GM23338 (cell line): Measurements from ENCODE around the gene BPIFB2. TPM values are rescaled to one million over a fixed set of nuclear protein-coding genes. Genes with fewer than 3 reads are reported as not detected.

Experiments
- ATAC-seq: fragments of 200-7000 bp; cut with Tn5 transposase; 3 replicates; pipeline ENCODE4 v1.9.1; 2020
- DNase-seq: peaks from one replicate; pipeline ENCODE4 v3.0.0-alpha.2; 2015; ENCODE audit warnings: low spot score
- H2AFZ ChIP-seq: fragments of 200-600 bp; sonication (generic); 2 replicates; pipeline ENCODE4 v1.8.0; 2016; ENCODE audit warnings: antibody characterized with exemption, mild to moderate bottlenecking, moderate library complexity
- H3F3A ChIP-seq: fragments of 200-600 bp; sonication (generic); replicated peaks from 2 replicates; pipeline ENCODE4 v1.8.0; 2017; ENCODE audit warnings: antibody characterized with exemption, mixed run types, low read depth
- H3K27ac ChIP-seq: fragments of 200-600 bp; sonication (generic); 2 replicates; pipeline ENCODE4 v1.6.1; 2016; ENCODE audit warnings: low read depth
- H3K27me3 ChIP-seq: fragments of 200-600 bp; sonication (generic); 2 replicates; pipeline ENCODE4 v1.8.0; 2016; ENCODE audit warnings: mild to moderate bottlenecking, mixed run types, moderate library complexity; ENCODE audit not compliant: insufficient read depth
- H3K36me3 ChIP-seq: fragments of 200-600 bp; sonication (generic); 2 replicates; pipeline ENCODE4 v1.8.0; 2016; ENCODE audit warnings: mild to moderate bottlenecking; ENCODE audit not compliant: insufficient read depth
- H3K4me1 ChIP-seq: fragments of 200-600 bp; sonication (generic); 2 replicates; pipeline ENCODE4 v1.8.0; 2016; ENCODE audit warnings: mild to moderate bottlenecking, moderate library complexity; ENCODE audit not compliant: insufficient read depth
- H3K4me2 ChIP-seq: fragments of 200-600 bp; sonication (generic); 2 replicates; pipeline ENCODE4 v1.7.1; 2017; ENCODE audit warnings: mixed run types
- H3K4me3 ChIP-seq: fragments of 200-600 bp; sonication (generic); 2 replicates; pipeline ENCODE4 v1.6.1; 2016; ENCODE audit warnings: mixed run types
- H3K79me2 ChIP-seq: fragments of 200-600 bp; sonication (generic); replicated peaks from 2 replicates; pipeline ENCODE4 v1.8.0; 2017; ENCODE audit warnings: mild to moderate bottlenecking; ENCODE audit not compliant: insufficient read depth
- H3K9me2 ChIP-seq: fragments of 200-600 bp; sonication (generic); 2 replicates; pipeline ENCODE4 v1.8.0; 2017; ENCODE audit not compliant: insufficient read depth
- H4K20me1 ChIP-seq: fragments of 200-600 bp; sonication (generic); replicated peaks from 2 replicates; pipeline ENCODE4 v1.8.0; 2017; ENCODE audit warnings: mild to moderate bottlenecking; ENCODE audit not compliant: insufficient read depth
- H3K27ac Mint-ChIP-seq: 2 replicates; pipeline ENCODE4 v1.8.0; 2020; ENCODE audit warnings: inconsistent platforms, mild to moderate bottlenecking, moderate library complexity, mixed read lengths
- H3K27me3 Mint-ChIP-seq: 3 replicates; pipeline ENCODE4 v1.8.0; 2022; ENCODE audit warnings: low read depth, mild to moderate bottlenecking, moderate library complexity, mixed read lengths, inconsistent platforms; ENCODE audit not compliant: insufficient read depth, poor library complexity
- H3K36me3 Mint-ChIP-seq: 3 replicates; pipeline ENCODE4 v1.8.0; 2021; ENCODE audit warnings: low read depth, mild to moderate bottlenecking, inconsistent platforms, moderate library complexity, mixed read lengths
- H3K4me1 Mint-ChIP-seq: 3 replicates; pipeline ENCODE4 v1.8.0; 2020; ENCODE audit warnings: mild to moderate bottlenecking, inconsistent platforms, mixed read lengths
- H3K4me3 Mint-ChIP-seq: 3 replicates; pipeline ENCODE4 v1.8.0; 2021; ENCODE audit warnings: moderate library complexity, mild to moderate bottlenecking, inconsistent platforms, mixed read lengths
- H3K9me3 Mint-ChIP-seq: 3 replicates; pipeline ENCODE4 v1.8.0; 2020; ENCODE audit warnings: moderate library complexity, mild to moderate bottlenecking, inconsistent platforms, mixed read lengths
- CREB1 ChIP-seq: fragments of 250-450 bp; sonication (Bioruptor Pico); IDR thresholded peaks from 2 replicates; pipeline ENCODE4 v1.5.0; 2020; ENCODE audit warnings: low read depth, mild to moderate bottlenecking, moderate library complexity
- EZH2phosphoT487 ChIP-seq: fragments of 200-600 bp; sonication (generic); IDR thresholded peaks from one replicate; pipeline ENCODE4 v1.8.1; 2018; ENCODE audit warnings: antibody characterized with exemption; ENCODE audit not compliant: unreplicated experiment
- POLR2AphosphoS5 ChIP-seq: IDR thresholded peaks from 2 replicates; pipeline ENCODE4 v1.6.1; 2016; ENCODE audit warnings: antibody characterized with exemption, low read depth
- STAT1 ChIP-seq: IDR thresholded peaks from one replicate; pipeline ENCODE4 v1.6.1; 2016; ENCODE audit warnings: antibody characterized with exemption; ENCODE audit not compliant: unreplicated experiment
- ZNF114 ChIP-seq: fragments of 250-450 bp; sonication (Bioruptor Pico); IDR thresholded peaks from 2 replicates; pipeline ENCODE4 v1.5.0; 2020; ENCODE audit warnings: mild to moderate bottlenecking, moderate library complexity
- polyA plus RNA-seq: library from polyadenylated mRNA; unstranded; fragments of >200 nt; fragmentation: Nextera tagmentation; extraction: Ambion mirVana; gene quantifications from 2 replicates; pipeline ENCODE4 v1.2.1, GENCODE V29; 2016
- total RNA-seq: library from RNA; depleted of rRNA; stranded (reverse); fragments of >200 nt; shearing (Covaris generic); gene quantifications from 2 replicates; pipeline ENCODE4 v1.2.3, GENCODE V29; 2014
- TF ChIP-seq, protein P1 (sequence below): IDR thresholded peaks from one replicate; pipeline ENCODE4 v1.6.1; 2018; ENCODE audit warnings: antibody characterized with exemption; ENCODE audit not compliant: unreplicated experiment
- TF ChIP-seq, protein P2 (sequence below), 2 experiments: fragments of 200-600 bp in 1 of 2; sonication (generic) in 1 of 2; conservative IDR thresholded peaks; 2 replicates each; pipeline versions ENCODE4 v1.5.1 to v1.6.1; 2016 to 2017; ENCODE audit warnings: antibody characterized with exemption in 2 of 2, low read depth in 2 of 2, mild to moderate bottlenecking in 2 of 2, moderate library complexity in 1 of 2
- TF ChIP-seq, protein P3 (sequence below): IDR thresholded peaks from 2 replicates; pipeline ENCODE4 v1.6.1; 2016; ENCODE audit warnings: antibody characterized with exemption
- TF ChIP-seq, protein P4 (sequence below): fragments of 250-450 bp; sonication (Bioruptor Pico); IDR thresholded peaks from 2 replicates; pipeline ENCODE4 v1.5.0; 2020; ENCODE audit warnings: mild to moderate bottlenecking, moderate library complexity

Gene BPIFB2
- total and polyA plus RNA-seq, 2 experiments from 2014 or later: not detected

DNA sequence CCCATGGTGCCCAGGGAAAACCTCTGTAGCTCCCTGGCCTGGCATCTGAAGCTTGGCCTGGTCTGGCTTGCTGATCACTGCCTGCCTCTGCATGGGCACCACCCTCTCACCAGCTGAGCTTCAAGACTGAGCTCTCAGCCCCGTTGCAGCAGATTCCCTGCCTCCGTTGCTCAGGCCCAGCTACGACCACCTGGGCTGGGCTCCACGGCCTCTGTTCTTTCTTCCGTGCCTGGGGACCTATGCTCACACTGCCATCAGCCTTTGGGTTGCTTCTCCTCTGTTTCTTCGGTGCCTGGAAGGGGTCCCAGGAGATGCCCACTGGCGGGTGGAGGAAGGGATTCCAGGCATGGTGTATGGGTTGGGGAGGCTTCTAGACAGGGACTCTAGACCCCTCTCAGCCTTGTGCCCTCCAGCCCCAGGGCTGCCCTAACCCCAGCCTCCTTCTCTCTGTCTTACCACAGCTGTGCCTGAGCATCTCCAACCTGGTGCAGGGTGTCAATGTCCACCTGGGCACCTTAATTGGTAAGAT, 9.1 kb downstream of the BPIFB2 start (continued):
- TF ChIP-seq, protein P1, sequence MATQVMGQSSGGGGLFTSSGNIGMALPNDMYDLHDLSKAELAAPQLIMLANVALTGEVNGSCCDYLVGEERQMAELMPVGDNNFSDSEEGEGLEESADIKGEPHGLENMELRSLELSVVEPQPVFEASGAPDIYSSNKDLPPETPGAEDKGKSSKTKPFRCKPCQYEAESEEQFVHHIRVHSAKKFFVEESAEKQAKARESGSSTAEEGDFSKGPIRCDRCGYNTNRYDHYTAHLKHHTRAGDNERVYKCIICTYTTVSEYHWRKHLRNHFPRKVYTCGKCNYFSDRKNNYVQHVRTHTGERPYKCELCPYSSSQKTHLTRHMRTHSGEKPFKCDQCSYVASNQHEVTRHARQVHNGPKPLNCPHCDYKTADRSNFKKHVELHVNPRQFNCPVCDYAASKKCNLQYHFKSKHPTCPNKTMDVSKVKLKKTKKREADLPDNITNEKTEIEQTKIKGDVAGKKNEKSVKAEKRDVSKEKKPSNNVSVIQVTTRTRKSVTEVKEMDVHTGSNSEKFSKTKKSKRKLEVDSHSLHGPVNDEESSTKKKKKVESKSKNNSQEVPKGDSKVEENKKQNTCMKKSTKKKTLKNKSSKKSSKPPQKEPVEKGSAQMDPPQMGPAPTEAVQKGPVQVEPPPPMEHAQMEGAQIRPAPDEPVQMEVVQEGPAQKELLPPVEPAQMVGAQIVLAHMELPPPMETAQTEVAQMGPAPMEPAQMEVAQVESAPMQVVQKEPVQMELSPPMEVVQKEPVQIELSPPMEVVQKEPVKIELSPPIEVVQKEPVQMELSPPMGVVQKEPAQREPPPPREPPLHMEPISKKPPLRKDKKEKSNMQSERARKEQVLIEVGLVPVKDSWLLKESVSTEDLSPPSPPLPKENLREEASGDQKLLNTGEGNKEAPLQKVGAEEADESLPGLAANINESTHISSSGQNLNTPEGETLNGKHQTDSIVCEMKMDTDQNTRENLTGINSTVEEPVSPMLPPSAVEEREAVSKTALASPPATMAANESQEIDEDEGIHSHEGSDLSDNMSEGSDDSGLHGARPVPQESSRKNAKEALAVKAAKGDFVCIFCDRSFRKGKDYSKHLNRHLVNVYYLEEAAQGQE: no peak
- no peak for TF ChIP-seq EZH2phosphoT487

DNA sequence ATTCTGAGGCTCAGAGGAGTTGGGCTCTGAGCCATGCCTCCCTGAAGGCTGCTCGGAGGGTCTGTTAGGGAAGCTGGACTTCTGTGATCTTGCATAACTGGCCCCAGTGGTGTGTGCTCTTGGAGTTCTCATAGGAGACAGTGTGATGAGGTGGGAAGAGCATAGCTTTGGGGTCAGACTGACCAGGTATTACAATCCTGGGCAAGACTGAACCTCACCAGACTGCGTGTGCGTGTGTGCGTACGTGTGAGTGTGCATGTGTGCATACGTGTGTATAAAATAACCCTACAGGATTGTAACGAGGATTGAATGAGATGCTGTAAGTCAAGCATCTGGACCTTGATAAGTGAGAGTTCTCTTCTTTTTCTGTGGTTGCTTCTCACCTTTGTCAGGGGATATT, 10.0 kb downstream of the BPIFB2 start:
- H3K79me2 ChIP-seq: no peaks in the 10 kb centered on the region
- no peaks in the 10 kb centered on the region for H3K36me3 Mint-ChIP-seq
- no peak for DNase-seq
- H4K20me1 ChIP-seq: no peaks in the 10 kb centered on the region
- H3K27ac Mint-ChIP-seq: no peak overlapping the region
- H3K27me3 ChIP-seq: no peaks in the 10 kb centered on the region
- peaks cover 12% of the 10 kb centered on the region for H3K4me1 Mint-ChIP-seq
- H3K27me3 Mint-ChIP-seq: peaks cover 17% of the 10 kb centered on the region
- H3K36me3 ChIP-seq: no peaks in the 10 kb centered on the region
- H3F3A ChIP-seq: no peaks in the 10 kb centered on the region
- ATAC-seq: no peak
- H3K9me3 Mint-ChIP-seq: no peaks in the 10 kb centered on the region
- H3K4me3 ChIP-seq: no peak overlapping the region
- H3K27ac ChIP-seq: no peak overlapping the region
- H2AFZ ChIP-seq: no peak overlapping the region
- H3K9me2 ChIP-seq: no peaks in the 10 kb centered on the region
- H3K4me1 ChIP-seq: no peaks in the 10 kb centered on the region
- no peak overlapping the region for H3K4me2 ChIP-seq
- no peak overlapping the region for H3K4me3 Mint-ChIP-seq
- TF ChIP-seq, protein P2, sequence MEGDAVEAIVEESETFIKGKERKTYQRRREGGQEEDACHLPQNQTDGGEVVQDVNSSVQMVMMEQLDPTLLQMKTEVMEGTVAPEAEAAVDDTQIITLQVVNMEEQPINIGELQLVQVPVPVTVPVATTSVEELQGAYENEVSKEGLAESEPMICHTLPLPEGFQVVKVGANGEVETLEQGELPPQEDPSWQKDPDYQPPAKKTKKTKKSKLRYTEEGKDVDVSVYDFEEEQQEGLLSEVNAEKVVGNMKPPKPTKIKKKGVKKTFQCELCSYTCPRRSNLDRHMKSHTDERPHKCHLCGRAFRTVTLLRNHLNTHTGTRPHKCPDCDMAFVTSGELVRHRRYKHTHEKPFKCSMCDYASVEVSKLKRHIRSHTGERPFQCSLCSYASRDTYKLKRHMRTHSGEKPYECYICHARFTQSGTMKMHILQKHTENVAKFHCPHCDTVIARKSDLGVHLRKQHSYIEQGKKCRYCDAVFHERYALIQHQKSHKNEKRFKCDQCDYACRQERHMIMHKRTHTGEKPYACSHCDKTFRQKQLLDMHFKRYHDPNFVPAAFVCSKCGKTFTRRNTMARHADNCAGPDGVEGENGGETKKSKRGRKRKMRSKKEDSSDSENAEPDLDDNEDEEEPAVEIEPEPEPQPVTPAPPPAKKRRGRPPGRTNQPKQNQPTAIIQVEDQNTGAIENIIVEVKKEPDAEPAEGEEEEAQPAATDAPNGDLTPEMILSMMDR (conservative IDR thresholded peaks at IDR 0.05; ENCODE audit: low read depth in 2 of 2): no peak
- no peak for TF ChIP-seq STAT1
- TF ChIP-seq, protein P3, sequence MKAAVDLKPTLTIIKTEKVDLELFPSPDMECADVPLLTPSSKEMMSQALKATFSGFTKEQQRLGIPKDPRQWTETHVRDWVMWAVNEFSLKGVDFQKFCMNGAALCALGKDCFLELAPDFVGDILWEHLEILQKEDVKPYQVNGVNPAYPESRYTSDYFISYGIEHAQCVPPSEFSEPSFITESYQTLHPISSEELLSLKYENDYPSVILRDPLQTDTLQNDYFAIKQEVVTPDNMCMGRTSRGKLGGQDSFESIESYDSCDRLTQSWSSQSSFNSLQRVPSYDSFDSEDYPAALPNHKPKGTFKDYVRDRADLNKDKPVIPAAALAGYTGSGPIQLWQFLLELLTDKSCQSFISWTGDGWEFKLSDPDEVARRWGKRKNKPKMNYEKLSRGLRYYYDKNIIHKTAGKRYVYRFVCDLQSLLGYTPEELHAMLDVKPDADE: no peak
- TF ChIP-seq, protein P4, sequence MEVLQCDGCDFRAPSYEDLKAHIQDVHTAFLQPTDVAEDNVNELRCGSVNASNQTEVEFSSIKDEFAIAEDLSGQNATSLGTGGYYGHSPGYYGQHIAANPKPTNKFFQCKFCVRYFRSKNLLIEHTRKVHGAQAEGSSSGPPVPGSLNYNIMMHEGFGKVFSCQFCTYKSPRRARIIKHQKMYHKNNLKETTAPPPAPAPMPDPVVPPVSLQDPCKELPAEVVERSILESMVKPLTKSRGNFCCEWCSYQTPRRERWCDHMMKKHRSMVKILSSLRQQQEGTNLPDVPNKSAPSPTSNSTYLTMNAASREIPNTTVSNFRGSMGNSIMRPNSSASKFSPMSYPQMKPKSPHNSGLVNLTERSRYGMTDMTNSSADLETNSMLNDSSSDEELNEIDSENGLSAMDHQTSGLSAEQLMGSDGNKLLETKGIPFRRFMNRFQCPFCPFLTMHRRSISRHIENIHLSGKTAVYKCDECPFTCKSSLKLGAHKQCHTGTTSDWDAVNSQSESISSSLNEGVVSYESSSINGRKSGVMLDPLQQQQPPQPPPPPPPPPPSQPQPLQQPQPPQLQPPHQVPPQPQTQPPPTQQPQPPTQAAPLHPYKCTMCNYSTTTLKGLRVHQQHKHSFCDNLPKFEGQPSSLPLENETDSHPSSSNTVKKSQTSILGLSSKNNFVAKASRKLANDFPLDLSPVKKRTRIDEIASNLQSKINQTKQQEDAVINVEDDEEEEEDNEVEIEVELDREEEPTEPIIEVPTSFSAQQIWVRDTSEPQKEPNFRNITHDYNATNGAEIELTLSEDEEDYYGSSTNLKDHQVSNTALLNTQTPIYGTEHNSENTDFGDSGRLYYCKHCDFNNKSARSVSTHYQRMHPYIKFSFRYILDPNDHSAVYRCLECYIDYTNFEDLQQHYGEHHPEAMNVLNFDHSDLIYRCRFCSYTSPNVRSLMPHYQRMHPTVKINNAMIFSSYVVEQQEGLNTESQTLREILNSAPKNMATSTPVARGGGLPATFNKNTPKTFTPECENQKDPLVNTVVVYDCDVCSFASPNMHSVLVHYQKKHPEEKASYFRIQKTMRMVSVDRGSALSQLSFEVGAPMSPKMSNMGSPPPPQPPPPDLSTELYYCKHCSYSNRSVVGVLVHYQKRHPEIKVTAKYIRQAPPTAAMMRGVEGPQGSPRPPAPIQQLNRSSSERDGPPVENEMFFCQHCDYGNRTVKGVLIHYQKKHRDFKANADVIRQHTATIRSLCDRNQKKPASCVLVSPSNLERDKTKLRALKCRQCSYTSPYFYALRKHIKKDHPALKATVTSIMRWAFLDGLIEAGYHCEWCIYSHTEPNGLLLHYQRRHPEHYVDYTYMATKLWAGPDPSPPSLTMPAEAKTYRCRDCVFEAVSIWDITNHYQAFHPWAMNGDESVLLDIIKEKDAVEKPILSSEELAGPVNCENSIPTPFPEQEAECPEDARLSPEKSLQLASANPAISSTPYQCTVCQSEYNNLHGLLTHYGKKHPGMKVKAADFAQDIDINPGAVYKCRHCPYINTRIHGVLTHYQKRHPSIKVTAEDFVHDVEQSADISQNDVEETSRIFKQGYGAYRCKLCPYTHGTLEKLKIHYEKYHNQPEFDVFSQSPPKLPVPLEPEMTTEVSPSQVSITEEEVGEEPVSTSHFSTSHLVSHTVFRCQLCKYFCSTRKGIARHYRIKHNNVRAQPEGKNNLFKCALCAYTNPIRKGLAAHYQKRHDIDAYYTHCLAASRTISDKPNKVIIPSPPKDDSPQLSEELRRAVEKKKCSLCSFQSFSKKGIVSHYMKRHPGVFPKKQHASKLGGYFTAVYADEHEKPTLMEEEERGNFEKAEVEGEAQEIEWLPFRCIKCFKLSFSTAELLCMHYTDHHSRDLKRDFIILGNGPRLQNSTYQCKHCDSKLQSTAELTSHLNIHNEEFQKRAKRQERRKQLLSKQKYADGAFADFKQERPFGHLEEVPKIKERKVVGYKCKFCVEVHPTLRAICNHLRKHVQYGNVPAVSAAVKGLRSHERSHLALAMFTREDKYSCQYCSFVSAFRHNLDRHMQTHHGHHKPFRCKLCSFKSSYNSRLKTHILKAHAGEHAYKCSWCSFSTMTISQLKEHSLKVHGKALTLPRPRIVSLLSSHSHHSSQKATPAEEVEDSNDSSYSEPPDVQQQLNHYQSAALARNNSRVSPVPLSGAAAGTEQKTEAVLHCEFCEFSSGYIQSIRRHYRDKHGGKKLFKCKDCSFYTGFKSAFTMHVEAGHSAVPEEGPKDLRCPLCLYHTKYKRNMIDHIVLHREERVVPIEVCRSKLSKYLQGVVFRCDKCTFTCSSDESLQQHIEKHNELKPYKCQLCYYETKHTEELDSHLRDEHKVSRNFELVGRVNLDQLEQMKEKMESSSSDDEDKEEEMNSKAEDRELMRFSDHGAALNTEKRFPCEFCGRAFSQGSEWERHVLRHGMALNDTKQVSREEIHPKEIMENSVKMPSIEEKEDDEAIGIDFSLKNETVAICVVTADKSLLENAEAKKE (CRISPR knock-in tag): no peak
- no peak for TF ChIP-seq POLR2AphosphoS5
- TF ChIP-seq EZH2phosphoT487: no peak
- TF ChIP-seq CREB1 (CRISPR knock-in tag): no peak
- no peak for TF ChIP-seq ZNF114 (CRISPR knock-in tag)
